ENCODE measurements around the gene FOCAD.

- no peak for TF ChIP-seq CTCF (IDR thresholded peaks at IDR 0.05 in 2 of 3, conservative IDR thresholded peaks at IDR 0.05 in 1 of 3; ENCODE audit: borderline replicate concordance in 1 of 3, insufficient read depth in 1 of 3, low read depth in 2 of 3, low read length in 2 of 3)
- no peak for TF ChIP-seq EZH2 (IDR thresholded peaks at IDR 0.05)
- TF ChIP-seq SP1 (IDR thresholded peaks at IDR 0.05; ENCODE audit: low read depth) = no peak
- no peak for TF ChIP-seq ZNF274 (IDR thresholded peaks at IDR 0.05; ENCODE audit: low read depth, low read length)
- no peak for TF ChIP-seq REST (IDR thresholded peaks at IDR 0.05; ENCODE audit: low read depth)
- TF ChIP-seq TCF7L2 (IDR thresholded peaks at IDR 0.05; ENCODE audit: borderline replicate concordance, extremely low read depth, insufficient read depth, insufficient read length) = no peak
- TF ChIP-seq CBX3 (IDR thresholded peaks at IDR 0.05; ENCODE audit: low read depth) = no peak
- no peak for TF ChIP-seq POLR2AphosphoS5 (IDR thresholded peaks at IDR 0.05; ENCODE audit: low read depth, low read length)
- no peak for TF ChIP-seq POLR2A (IDR thresholded peaks at IDR 0.05; ENCODE audit: borderline replicate concordance, extremely low read depth, insufficient read depth, insufficient read length)
- TF ChIP-seq SIN3A (IDR thresholded peaks at IDR 0.05; ENCODE audit: low read depth) = no peak
- no peak for TF ChIP-seq JUND (IDR thresholded peaks at IDR 0.05)
- no peak for TF ChIP-seq ATF3 (IDR thresholded peaks at IDR 0.05)
- TF ChIP-seq RAD21 (IDR thresholded peaks at IDR 0.05; ENCODE audit: low read depth) = no peak
- no peak for TF ChIP-seq CEBPB (IDR thresholded peaks at IDR 0.05; ENCODE audit: low read depth)
Measured at GRCh38 chr9:20740929-20741582, 57.0 kb downstream of the FOCAD start.

All from HCT116 (cell line).